Measurements from ENCODE around the gene FTSJ1.
A peak's percentile ranks its signal among the peaks of the same experiment; 100 is the strongest.
"Not testable (repeated sequence)": the region's sequence is repeated elsewhere in the genome, so short reads cannot be mapped to it uniquely, and the experiment has no call there.

Gene FTSJ1

GRCh38 chrX:48504261-48504660, 28.3 kb downstream of the FTSJ1 start:
- no peak for DNase-seq

GRCh38 chrX:48505481-48505880, 29.5 kb downstream of the FTSJ1 start:
- no peak for DNase-seq

DNA sequence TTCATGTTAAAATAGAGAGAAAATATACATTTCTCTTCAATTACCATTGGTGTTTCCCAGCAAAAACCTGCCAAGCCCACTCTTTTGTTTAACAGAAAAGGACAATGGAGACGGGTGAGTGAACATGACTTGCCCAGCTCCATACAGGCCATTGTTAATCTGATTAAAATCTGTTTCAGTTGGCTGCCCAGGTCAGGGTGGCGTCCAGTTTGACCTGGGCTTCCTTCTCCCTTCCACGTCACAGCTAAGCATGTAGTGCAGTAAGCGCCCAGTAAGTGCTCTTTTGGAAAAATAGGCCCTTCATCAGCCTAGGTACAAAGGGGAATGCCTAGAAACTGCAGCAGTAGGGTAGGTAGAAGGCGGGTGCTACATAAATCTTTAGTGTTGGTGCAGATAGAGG, 31.2 kb downstream of the FTSJ1 start:
- DNase-seq = no peak

DNA sequence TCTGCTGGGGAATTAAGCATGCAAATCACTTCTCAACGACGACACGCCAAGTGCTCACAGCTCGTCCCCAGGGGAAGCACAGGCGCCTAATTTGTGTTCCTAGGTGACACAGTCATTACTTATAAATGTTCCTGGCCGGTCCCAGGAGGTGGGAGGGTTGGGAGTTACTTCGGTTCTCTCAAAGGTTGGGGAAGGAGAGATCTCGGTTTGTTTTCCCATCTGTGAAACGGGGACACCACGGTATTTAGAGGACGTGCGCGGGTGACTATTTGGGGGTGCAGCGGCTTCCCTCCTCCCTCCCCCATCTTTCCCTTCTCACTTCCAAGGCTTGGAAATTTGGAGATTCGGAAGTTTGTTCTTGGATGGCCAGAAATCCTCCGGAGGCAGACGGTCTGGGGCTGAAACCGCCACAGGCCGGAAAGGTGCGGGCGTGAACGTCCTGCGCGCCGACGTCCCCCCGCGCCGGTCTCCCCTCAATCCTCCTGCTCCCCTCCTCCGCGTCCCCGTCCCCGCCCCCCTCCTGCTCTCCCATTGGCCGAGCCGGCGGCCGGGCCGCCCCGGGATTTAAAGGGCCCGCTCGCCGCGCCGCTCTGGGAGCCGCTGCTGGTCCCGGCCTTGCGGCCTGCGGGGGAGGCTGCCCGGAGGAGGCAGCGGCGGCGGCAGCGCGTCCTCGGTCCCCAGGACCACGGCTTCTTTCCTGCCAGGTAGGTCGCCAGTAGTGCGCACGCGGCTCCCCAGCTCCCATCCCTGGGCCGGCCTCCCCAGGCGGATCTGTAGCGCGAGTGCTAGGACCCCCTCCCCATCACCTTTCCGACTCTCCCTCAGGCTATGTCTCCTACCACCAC, 32.6 kb downstream of the FTSJ1 start, which contains the start of gene PORCN:
Gene PORCN (plus strand): TSS at position 593 of the 845 bp plus-strand sequence. CDS start 829 bp downstream, outside the sequence.
- DNase-seq = peak; percentile 87

DNA sequence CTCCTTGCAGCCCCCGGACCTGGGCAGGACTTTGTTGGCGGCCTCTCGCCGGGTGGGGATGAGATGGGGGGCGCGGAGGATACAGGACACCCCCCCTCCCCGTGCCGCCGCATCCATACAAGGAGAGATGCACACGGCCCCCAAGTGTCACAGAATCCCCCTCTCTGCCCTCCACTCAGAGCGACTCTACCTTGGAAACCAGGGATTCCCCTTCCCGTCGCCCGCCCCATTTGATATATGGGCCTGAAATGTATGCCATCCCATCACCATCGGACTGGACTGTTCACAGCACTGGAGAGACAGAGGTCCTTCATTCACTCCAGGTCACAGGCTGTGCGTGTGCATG, 33.2 kb downstream of the FTSJ1 start:
- DNase-seq = no peak

DNA sequence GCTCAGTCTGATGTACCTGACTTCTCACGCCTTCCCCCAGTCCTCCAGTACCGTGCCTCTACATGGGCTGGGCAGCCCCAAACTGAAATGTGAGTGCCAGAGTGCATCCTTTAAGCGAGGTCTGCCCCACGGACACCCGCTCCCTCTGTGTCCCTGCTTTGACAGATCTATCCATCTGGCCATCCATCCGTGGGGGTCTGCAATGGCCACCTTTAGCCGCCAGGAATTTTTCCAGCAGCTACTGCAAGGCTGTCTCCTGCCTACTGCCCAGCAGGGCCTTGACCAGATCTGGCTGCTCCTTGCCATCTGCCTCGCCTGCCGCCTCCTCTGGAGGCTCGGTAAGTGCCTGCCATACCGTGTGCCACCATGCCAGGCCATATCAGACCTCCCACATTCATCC, 33.6 kb downstream of the FTSJ1 start:
- DNase-seq = no peak

DNA sequence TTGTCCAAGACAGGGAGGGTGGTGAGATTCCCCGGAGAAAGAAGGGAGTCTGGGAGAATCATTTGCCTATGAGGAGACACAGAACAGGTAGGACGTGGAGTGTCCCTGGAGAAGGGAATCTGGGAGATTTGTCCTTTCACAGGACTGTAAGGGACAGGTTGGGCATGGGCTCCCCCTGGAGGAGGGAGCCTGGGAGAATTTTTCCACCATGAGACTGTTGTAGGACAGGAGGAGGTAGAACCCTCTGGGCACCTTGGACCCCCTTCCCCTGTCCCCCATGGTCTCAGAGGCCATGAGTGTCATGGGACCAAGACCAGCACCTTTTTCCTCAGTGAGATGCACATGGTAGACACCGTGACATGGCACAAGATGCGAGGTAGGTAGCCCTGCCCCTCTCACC, 35.6 kb downstream of the FTSJ1 start:
- DNase-seq = no peak

GRCh38 chrX:48512371-48512935, 36.5 kb downstream of the FTSJ1 start:
- no peak for DNase-seq

DNA sequence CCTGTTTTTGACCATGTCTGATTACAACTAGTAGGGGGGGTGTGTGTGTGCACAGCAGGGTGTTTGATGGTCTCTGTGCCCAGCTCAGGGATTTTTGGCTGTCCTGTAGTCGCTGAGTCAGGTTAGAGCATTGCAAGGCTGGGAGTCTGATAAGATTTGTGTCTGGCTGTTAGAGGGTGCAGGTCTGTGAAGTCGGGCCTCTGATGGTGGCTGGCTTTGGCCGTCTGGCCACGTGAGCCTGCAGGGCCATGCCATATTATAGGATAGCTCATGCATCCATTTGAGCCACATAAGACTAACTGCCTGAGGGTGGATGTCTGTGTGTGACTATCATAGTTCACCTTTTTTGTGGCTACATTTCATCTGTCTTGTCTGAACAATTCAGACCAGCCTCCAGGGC, 37.7 kb downstream of the FTSJ1 start:
- no peak for DNase-seq

DNA sequence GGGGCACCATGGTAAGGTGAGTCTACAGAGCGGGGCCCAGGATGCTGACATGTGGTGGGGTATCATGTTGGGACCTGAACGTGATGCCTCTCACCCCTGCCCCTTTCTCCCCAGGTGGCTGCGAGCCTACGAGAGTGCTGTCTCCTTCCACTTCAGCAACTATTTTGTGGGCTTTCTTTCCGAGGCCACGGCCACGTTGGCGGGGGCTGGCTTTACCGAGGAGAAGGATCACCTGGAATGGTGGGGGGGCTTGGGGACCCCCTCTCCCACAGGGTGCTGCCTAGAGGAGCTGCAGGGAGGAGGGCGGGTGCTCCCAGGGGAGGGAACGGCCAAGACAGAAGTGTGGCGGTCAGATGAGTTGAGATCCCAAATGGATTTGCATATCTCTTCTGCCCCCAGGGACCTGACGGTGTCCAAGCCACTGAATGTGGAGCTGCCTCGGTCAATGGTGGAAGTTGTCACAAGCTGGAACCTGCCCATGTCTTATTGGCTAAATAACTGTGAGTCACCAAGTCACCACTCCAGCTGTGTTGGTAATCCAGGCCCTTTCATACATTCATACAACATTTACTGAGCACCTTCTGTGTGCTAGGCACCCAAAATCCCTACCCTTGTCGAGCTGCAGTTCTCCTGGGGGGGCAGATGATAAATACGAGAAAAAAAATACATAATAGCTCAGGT, 38.3 kb downstream of the FTSJ1 start:
- DNase-seq = no peak

GRCh38 chrX:48514868-48515460, 39.0 kb downstream of the FTSJ1 start:
- DNase-seq = no peak

DNA sequence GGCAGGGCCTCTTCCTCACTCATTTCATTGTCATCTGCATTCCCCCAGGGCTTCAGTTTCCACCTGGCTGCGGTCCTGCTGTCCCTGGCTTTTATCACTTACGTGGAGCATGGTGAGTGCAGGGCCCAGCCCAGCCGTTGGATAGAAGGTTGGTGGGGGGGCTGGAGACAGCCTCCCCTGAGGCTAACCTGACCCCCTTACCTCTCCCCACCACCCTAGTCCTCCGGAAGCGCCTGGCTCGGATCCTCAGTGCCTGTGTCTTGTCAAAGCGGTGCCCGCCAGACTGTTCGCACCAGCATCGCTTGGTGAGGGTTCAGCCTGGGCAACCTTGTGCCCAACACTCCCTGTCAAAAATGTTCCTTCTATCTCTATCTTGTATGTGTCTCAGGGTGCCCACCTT, 39.8 kb downstream of the FTSJ1 start:
- DNase-seq = no peak

DNA sequence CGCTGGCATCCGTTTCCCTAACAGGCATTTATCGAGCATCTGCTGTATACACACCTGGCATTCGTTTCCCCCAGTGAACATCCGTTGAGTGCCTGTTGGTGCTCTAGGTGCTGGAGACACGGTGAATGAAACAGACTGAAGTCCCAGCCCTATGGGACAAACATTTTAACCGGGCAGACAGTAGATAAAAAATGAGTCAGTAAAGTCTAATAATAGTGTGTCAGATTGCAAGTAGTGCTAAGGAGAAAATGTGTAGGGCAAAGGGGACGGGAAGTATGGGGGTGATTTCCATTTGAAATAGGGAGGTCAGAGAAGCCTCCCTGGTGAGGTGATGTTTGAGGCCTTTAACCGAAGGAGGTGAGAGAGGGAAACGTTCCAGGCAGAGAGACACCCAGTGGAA, 40.3 kb downstream of the FTSJ1 start:
- DNase-seq = no peak

DNA sequence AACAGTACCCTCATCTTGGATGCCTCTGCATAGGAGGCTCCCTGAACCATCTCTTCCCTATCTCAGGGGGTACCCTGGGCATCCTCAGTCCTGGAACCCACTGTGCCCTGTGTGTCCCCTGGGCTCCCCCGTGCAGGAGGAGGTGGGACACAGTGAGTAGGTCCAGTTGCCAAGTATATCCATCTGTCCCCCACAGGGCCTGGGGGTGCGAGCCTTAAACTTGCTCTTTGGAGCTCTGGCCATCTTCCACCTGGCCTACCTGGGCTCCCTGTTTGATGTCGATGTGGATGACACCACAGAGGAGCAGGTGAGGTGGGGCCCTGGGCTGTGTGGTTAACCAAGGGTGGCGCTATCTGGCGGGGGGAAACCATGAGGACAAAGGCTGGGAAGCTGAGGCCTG, 41.0 kb downstream of the FTSJ1 start:
- peak; percentile 14 for DNase-seq

DNA sequence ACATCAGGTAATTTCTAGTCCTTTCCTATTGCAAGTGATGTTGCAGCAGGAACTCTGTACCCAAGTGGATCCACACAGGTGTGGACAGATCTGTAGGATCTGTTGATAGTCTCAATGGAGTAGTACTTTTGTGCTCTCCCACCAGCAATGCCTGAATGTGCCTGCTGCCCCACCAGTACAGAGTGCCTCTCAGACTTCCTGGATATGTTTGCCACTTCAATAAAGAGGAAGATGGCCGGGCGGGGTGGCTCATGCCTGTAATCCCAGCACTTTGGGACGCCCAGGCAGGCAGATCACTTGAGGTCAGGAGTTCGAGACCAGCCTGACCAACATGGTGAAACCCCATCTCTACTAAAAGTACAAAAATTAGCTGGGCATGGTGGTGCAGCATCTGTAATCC, 43.5 kb downstream of the FTSJ1 start:
- DNase-seq = not testable (repeated sequence)

DNA sequence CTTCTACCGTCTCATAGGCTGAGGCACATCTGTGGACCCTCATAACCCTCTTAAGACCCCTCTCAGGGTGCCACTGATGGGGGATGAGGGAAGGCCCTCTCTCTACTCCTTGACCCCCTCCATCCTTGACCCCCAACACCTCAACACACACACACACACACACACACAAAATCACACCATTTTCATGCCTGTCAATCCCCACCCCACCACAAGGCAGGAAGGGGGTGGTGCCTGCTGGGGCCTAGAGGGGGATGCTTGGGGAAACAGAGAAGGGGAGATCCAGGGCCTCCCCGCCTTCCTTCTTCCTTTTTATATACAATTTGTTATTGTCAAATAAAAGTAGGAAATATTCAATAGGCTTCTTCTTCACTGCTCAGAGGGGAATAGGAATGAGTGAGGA, 44.5 kb downstream of the FTSJ1 start:
- DNase-seq = no peak

GRCh38 chrX:48520976-48521352, 45.0 kb downstream of the FTSJ1 start:
- DNase-seq = no peak

DNA sequence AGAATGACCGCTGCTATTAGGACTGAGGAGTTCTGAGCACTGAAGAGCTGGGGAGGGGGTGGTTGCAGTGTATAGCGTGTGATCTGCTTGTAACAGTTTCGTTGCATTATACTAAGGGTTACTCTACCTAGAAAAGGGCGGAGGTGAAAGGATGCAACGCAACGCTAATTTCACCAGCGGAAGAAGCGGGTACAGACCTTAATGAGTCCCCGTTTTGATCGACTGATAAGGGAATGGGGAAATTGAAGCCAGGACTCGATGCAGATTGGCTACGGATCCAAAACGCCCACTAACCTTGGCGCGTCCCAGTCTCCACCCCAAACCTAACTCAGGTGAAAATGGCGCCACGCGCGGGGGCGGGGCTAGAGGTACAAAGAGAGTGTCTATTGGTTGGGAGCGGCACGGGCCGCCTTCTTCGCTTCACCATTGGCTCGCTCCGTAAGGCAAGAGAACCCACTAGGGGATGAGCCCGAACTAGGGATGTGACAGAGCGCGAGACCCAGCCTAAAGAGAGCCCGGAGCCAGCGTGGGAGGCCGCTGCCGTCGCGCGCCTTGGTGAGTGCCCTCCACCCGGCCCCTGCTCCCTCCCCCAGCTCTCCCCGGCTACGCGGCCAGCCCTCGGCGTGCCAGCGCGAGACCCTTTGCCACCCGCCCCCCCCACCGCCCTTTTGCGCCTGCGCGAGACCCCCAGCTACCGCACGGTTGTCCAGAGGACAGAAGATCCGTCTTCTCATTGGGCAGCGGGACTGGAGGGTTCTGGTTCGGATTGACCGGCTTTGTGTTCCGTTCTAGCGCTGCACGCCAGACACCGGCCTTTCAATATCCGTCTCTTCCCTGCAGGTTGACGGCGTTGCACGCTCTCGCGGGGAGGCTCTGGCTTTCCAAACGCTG, 45.6 kb downstream of the FTSJ1 start, which contains the start of gene EBP:
Gene EBP (plus strand): TSS at position 456 of the 891 bp plus-strand sequence. CDS start 1,964 bp downstream, outside the sequence.
- peak; percentile 95 for DNase-seq

DNA sequence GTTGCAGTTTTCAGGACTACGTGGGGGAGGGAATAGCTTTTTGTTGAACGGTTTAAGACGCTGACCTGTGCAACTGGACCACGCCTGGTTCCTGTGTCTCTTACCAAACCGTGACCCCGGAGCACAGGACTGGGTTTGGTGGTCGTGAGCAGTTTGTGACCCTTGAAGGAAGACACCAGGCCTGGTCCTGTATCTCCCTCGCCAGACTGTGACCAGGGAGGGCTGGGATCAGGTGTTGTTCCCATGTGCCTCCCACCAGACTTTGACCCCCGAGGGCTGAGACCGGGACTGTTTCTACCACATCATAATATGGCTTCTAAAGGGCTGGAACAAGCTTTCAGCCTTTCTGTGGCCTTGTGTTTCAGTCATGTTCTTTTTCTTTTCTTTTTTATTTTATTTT, 46.3 kb downstream of the FTSJ1 start:
- DNase-seq = no peak

- DNase-seq = no peak
Measured at GRCh38 chrX:48523682-48524081, 47.7 kb downstream of the FTSJ1 start.

- DNase-seq = not testable (repeated sequence)
Measured at GRCh38 chrX:48525853-48526252, 49.9 kb downstream of the FTSJ1 start.

- no peak for DNase-seq
Measured at GRCh38 chrX:48530736-48531135, 54.7 kb downstream of the FTSJ1 start.
